GM23338 (cell line): ENCODE data around the gene PTPRC. TPM values are rescaled to one million over a fixed set of nuclear protein-coding genes. Genes with fewer than 3 reads are reported as not detected.

Source experiments
- ETS1 ChIP-seq: IDR thresholded peaks from 2 replicates; pipeline ENCODE4 v1.6.1; 2016; ENCODE audit warnings: antibody characterized with exemption
- EZH2 ChIP-seq: fragments of 200-600 bp; sonication (generic); IDR thresholded peaks from one replicate; pipeline ENCODE4 v1.8.0; 2017; ENCODE audit warnings: antibody characterized with exemption, mild to moderate bottlenecking, low read depth; ENCODE audit not compliant: unreplicated experiment
- NANOG ChIP-seq: IDR thresholded peaks from 2 replicates; pipeline ENCODE4 v1.6.1; 2016; ENCODE audit warnings: antibody characterized with exemption, borderline replicate concordance
- ZNF114 ChIP-seq: fragments of 250-450 bp; sonication (Bioruptor Pico); IDR thresholded peaks from 2 replicates; pipeline ENCODE4 v1.5.0; 2020; ENCODE audit warnings: mild to moderate bottlenecking, moderate library complexity
- polyA plus RNA-seq: library from polyadenylated mRNA; unstranded; fragments of >200 nt; fragmentation: Nextera tagmentation; extraction: Ambion mirVana; gene quantifications from 2 replicates; pipeline ENCODE4 v1.2.1, GENCODE V29; 2016
- total RNA-seq: library from RNA; depleted of rRNA; stranded (reverse); fragments of >200 nt; shearing (Covaris generic); gene quantifications from 2 replicates; pipeline ENCODE4 v1.2.3, GENCODE V29; 2014
- TF ChIP-seq, protein P1 (sequence below): fragments of 250-450 bp; sonication (Bioruptor Pico); IDR thresholded peaks from 2 replicates; pipeline ENCODE4 v1.5.0; 2020; ENCODE audit warnings: mild to moderate bottlenecking, moderate library complexity
- TF ChIP-seq, protein P2 (sequence below): IDR thresholded peaks from one replicate; pipeline ENCODE4 v1.6.1; 2018; ENCODE audit warnings: antibody characterized with exemption; ENCODE audit not compliant: unreplicated experiment

PTPRC gene
- total and polyA plus RNA-seq, 2 experiments from 2014 or later = 0.10 to 0.52 TPM

GRCh38 chr1:198726455-198726854 is 87.6 kb downstream of the PTPRC start (continued):
- TF ChIP-seq, protein P1, sequence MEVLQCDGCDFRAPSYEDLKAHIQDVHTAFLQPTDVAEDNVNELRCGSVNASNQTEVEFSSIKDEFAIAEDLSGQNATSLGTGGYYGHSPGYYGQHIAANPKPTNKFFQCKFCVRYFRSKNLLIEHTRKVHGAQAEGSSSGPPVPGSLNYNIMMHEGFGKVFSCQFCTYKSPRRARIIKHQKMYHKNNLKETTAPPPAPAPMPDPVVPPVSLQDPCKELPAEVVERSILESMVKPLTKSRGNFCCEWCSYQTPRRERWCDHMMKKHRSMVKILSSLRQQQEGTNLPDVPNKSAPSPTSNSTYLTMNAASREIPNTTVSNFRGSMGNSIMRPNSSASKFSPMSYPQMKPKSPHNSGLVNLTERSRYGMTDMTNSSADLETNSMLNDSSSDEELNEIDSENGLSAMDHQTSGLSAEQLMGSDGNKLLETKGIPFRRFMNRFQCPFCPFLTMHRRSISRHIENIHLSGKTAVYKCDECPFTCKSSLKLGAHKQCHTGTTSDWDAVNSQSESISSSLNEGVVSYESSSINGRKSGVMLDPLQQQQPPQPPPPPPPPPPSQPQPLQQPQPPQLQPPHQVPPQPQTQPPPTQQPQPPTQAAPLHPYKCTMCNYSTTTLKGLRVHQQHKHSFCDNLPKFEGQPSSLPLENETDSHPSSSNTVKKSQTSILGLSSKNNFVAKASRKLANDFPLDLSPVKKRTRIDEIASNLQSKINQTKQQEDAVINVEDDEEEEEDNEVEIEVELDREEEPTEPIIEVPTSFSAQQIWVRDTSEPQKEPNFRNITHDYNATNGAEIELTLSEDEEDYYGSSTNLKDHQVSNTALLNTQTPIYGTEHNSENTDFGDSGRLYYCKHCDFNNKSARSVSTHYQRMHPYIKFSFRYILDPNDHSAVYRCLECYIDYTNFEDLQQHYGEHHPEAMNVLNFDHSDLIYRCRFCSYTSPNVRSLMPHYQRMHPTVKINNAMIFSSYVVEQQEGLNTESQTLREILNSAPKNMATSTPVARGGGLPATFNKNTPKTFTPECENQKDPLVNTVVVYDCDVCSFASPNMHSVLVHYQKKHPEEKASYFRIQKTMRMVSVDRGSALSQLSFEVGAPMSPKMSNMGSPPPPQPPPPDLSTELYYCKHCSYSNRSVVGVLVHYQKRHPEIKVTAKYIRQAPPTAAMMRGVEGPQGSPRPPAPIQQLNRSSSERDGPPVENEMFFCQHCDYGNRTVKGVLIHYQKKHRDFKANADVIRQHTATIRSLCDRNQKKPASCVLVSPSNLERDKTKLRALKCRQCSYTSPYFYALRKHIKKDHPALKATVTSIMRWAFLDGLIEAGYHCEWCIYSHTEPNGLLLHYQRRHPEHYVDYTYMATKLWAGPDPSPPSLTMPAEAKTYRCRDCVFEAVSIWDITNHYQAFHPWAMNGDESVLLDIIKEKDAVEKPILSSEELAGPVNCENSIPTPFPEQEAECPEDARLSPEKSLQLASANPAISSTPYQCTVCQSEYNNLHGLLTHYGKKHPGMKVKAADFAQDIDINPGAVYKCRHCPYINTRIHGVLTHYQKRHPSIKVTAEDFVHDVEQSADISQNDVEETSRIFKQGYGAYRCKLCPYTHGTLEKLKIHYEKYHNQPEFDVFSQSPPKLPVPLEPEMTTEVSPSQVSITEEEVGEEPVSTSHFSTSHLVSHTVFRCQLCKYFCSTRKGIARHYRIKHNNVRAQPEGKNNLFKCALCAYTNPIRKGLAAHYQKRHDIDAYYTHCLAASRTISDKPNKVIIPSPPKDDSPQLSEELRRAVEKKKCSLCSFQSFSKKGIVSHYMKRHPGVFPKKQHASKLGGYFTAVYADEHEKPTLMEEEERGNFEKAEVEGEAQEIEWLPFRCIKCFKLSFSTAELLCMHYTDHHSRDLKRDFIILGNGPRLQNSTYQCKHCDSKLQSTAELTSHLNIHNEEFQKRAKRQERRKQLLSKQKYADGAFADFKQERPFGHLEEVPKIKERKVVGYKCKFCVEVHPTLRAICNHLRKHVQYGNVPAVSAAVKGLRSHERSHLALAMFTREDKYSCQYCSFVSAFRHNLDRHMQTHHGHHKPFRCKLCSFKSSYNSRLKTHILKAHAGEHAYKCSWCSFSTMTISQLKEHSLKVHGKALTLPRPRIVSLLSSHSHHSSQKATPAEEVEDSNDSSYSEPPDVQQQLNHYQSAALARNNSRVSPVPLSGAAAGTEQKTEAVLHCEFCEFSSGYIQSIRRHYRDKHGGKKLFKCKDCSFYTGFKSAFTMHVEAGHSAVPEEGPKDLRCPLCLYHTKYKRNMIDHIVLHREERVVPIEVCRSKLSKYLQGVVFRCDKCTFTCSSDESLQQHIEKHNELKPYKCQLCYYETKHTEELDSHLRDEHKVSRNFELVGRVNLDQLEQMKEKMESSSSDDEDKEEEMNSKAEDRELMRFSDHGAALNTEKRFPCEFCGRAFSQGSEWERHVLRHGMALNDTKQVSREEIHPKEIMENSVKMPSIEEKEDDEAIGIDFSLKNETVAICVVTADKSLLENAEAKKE (CRISPR knock-in tag) = no peak
- no peak for TF ChIP-seq EZH2
- TF ChIP-seq ZNF114 = no peak
- no peak for TF ChIP-seq NANOG
- TF ChIP-seq ETS1 = no peak
- TF ChIP-seq, protein P2, sequence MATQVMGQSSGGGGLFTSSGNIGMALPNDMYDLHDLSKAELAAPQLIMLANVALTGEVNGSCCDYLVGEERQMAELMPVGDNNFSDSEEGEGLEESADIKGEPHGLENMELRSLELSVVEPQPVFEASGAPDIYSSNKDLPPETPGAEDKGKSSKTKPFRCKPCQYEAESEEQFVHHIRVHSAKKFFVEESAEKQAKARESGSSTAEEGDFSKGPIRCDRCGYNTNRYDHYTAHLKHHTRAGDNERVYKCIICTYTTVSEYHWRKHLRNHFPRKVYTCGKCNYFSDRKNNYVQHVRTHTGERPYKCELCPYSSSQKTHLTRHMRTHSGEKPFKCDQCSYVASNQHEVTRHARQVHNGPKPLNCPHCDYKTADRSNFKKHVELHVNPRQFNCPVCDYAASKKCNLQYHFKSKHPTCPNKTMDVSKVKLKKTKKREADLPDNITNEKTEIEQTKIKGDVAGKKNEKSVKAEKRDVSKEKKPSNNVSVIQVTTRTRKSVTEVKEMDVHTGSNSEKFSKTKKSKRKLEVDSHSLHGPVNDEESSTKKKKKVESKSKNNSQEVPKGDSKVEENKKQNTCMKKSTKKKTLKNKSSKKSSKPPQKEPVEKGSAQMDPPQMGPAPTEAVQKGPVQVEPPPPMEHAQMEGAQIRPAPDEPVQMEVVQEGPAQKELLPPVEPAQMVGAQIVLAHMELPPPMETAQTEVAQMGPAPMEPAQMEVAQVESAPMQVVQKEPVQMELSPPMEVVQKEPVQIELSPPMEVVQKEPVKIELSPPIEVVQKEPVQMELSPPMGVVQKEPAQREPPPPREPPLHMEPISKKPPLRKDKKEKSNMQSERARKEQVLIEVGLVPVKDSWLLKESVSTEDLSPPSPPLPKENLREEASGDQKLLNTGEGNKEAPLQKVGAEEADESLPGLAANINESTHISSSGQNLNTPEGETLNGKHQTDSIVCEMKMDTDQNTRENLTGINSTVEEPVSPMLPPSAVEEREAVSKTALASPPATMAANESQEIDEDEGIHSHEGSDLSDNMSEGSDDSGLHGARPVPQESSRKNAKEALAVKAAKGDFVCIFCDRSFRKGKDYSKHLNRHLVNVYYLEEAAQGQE = no peak
